CD4-positive, alpha-beta T cell (primary cell): ENCODE measurements around the gene EVA1A. TPM values are rescaled to one million over a fixed set of nuclear protein-coding genes. Genes with fewer than 3 reads are reported as not detected.

ENCODE experiments used
- ATAC-seq: fragments of 200-7000 bp; cut with Tn5 transposase; one replicate; pipeline ENCODE4 v1.10.0; 2022; ENCODE audit warnings: mild to moderate bottlenecking; ENCODE audit not compliant: poor library complexity
- CTCF ChIA-PET: fragments of 350-600 bp; sonication (Branson Sonifier 250); formaldehyde crosslinking; loops from one replicate; lab custom pipeline; 2021; ENCODE audit warnings: antibody characterized with exemption, inconsistent platforms; lab: Charles Lee
- POLR2A ChIA-PET: fragments of 350-600 bp; sonication (Branson Sonifier 250); formaldehyde crosslinking; loops from one replicate; lab custom pipeline; 2021; ENCODE audit warnings: antibody characterized with exemption, inconsistent platforms; lab: Charles Lee
- DNase-seq, 14 experiments: peaks; one replicate each; pipeline ENCODE4 v3.0.0-alpha.2; 2013 to 2020; ENCODE audit warnings: mixed read lengths in 2 of 14
- H3K27ac ChIP-seq, 2 donors: one replicate each; pipeline versions ENCODE4 v1.5.1 to v1.7.0; 2013; ENCODE audit warnings: low read length in 2 of 2, low read depth in 1 of 2, mild to moderate bottlenecking in 1 of 2
- H3K27me3 ChIP-seq, 2 experiments: 1 replicate in 1 of 2; 2 replicates in 1 of 2; pipeline versions ENCODE4 v1.6.1 to v1.7.0; 2013; ENCODE audit warnings: low read length in 2 of 2, control low read depth in 1 of 2, mild to moderate bottlenecking in 1 of 2, moderate library complexity in 1 of 2; ENCODE audit not compliant: insufficient read depth in 2 of 2, control insufficient read depth in 1 of 2
- H3K36me3 ChIP-seq: one replicate; pipeline ENCODE4 v1.6.1; 2013; ENCODE audit warnings: low read length, control low read depth; ENCODE audit not compliant: insufficient read depth
- H3K4me1 ChIP-seq: one replicate; pipeline ENCODE4 v1.6.1; 2013; ENCODE audit warnings: low read length, control low read depth; ENCODE audit not compliant: insufficient read depth
- H3K4me3 ChIP-seq: one replicate; pipeline ENCODE4 v1.5.1; 2013; ENCODE audit warnings: mild to moderate bottlenecking, low read length, moderate library complexity
- H3K9me3 ChIP-seq, 2 experiments: 1 replicate in 1 of 2; 2 replicates in 1 of 2; pipeline versions ENCODE4 v1.6.1 to v1.7.0; 2013; ENCODE audit warnings: low read length in 2 of 2, mild to moderate bottlenecking in 2 of 2, control low read depth in 1 of 2, moderate library complexity in 1 of 2; ENCODE audit not compliant: control insufficient read depth in 1 of 2, insufficient read depth in 1 of 2
- H3K27ac Mint-ChIP-seq: one replicate; pipeline ENCODE4 v1.8.0; 2020; ENCODE audit warnings: mixed read lengths
- H3K27me3 Mint-ChIP-seq: one replicate; pipeline ENCODE4 v1.8.0; 2021; ENCODE audit warnings: mixed read lengths
- H3K36me3 Mint-ChIP-seq: one replicate; pipeline ENCODE4 v1.8.0; 2021; ENCODE audit warnings: low read depth, mixed read lengths
- H3K4me1 Mint-ChIP-seq: one replicate; pipeline ENCODE4 v1.8.0; 2021; ENCODE audit warnings: low read depth, mixed read lengths
- H3K4me3 Mint-ChIP-seq: one replicate; pipeline ENCODE4 v1.8.0; 2020; ENCODE audit warnings: mild to moderate bottlenecking, mixed read lengths
- H3K9me3 Mint-ChIP-seq: one replicate; pipeline ENCODE4 v1.8.0; 2020; ENCODE audit warnings: mixed read lengths
- intact Hi-C, 2 experiments: fragments of 100-400 bp; cut with DNase I in 1 of 2; cut with micrococcal nuclease in 1 of 2; formaldehyde crosslinking; loops; one replicate each; pipeline versions ENCODE4 v1.15.1 to v1.9.0; 2023 to 2025; cut with DNase I, micrococcal nuclease
- total RNA-seq, 174 experiments: library from RNA in 2 of 174; stranded (reverse) in 2 of 174; gene quantifications; one replicate each; pipeline ENCODE4 v1.2.3 and lab custom pipeline; 2021 to 2026
- TF ChIP-seq, protein P1 (sequence below): fragments of 200-600 bp; IDR thresholded peaks from one replicate; pipeline ENCODE4 v1.8.0; 2022; ENCODE audit warnings: antibody characterized with exemption, mild to moderate bottlenecking

EVA1A gene
- total RNA-seq, 2 experiments from 2014 or later: not detected

GRCh38 chr2:75586971-75587370 is 26.2 kb upstream of the EVA1A start:
- Mint-ChIP-seq H3K27ac (no peak overlapping the region), H3K4me1 (no peaks in the 10 kb centered on the region), H3K36me3 (no peaks in the 10 kb centered on the region), H3K4me3 (no peak overlapping the region), H3K27me3 (peaks cover 19% of the 10 kb centered on the region), H3K9me3 (no peaks in the 10 kb centered on the region)
- no peak overlapping the region for H3K27ac ChIP-seq
- DNase-seq (no peak), ATAC-seq (no peak)
- no peaks in the 10 kb centered on the region for H3K4me1 ChIP-seq
- TF ChIP-seq, protein P1, sequence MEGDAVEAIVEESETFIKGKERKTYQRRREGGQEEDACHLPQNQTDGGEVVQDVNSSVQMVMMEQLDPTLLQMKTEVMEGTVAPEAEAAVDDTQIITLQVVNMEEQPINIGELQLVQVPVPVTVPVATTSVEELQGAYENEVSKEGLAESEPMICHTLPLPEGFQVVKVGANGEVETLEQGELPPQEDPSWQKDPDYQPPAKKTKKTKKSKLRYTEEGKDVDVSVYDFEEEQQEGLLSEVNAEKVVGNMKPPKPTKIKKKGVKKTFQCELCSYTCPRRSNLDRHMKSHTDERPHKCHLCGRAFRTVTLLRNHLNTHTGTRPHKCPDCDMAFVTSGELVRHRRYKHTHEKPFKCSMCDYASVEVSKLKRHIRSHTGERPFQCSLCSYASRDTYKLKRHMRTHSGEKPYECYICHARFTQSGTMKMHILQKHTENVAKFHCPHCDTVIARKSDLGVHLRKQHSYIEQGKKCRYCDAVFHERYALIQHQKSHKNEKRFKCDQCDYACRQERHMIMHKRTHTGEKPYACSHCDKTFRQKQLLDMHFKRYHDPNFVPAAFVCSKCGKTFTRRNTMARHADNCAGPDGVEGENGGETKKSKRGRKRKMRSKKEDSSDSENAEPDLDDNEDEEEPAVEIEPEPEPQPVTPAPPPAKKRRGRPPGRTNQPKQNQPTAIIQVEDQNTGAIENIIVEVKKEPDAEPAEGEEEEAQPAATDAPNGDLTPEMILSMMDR: no peak
- H3K9me3 ChIP-seq: no peaks in the 10 kb centered on the region
- ChIA-PET CTCF (no interaction called here), POLR2A (no interaction called here)
- no peaks in the 10 kb centered on the region for H3K36me3 ChIP-seq
- H3K27me3 ChIP-seq: no peaks in the 10 kb centered on the region
- intact Hi-C loops: no loop called here
- H3K4me3 ChIP-seq: no peak overlapping the region

DNA sequence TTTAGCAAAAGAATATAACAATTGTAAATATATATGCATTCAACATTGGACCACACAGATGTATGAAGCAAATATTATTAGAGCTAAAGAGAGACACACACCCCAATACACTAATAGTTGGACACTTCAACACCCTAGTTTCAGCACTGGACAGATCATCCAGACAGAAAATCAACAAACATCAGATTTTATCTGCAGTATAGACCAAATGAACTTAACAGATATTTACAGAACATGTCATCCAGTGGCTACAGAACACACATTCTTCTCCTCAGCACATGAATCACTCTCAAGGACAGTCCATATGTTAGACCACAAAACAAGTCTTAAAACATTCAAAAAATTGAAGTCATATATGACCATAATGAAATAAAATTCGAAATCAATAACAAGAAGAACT is 22.1 kb upstream of the EVA1A start:
- DNase-seq (no peak), ATAC-seq (no peak)
- Mint-ChIP-seq H3K27ac (no peak overlapping the region), H3K27me3 (peaks cover 37% of the 10 kb centered on the region), H3K4me3 (no peak overlapping the region), H3K9me3 (no peaks in the 10 kb centered on the region), H3K4me1 (no peaks in the 10 kb centered on the region), H3K36me3 (no peaks in the 10 kb centered on the region)
- Histone ChIP-seq H3K9me3 (peaks cover 0 to 4% of the 10 kb centered on the region in 2 experiments), H3K27me3 (peaks cover 0 to 3% of the 10 kb centered on the region in 2 experiments), H3K4me1 (no peaks in the 10 kb centered on the region), H3K4me3 (no peak overlapping the region), H3K36me3 (no peaks in the 10 kb centered on the region), H3K27ac (no peak overlapping the region)
- CTCF ChIA-PET: no interaction called here
- intact Hi-C loops: no loop called here
- TF ChIP-seq, protein P1: no peak
- POLR2A ChIA-PET: no interaction called here

DNA sequence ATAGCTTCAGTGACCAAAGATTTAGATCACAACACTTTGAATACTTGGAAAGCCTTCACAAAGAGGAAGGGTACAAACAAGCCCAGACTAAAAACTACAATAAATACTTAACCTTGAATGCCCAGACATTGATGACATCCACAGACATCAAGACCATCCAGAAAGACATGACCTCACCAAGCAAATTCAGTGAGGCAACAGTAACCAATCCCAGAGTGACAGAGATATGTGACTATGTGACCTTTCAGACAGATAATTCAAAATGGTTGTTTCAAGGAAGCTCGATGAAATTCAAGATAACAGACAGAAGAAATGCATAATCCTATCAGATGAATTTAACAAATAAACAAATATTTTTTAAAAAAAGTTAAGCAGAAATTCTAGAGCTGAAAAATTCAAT is 19.9 kb upstream of the EVA1A start:
- Histone ChIP-seq H3K4me3 (no peak overlapping the region), H3K36me3 (no peaks in the 10 kb centered on the region), H3K27me3 (peaks cover 0 to 3% of the 10 kb centered on the region in 2 experiments), H3K4me1 (no peaks in the 10 kb centered on the region), H3K27ac (no peak overlapping the region), H3K9me3 (peaks cover 0 to 4% of the 10 kb centered on the region in 2 experiments)
- ChIA-PET POLR2A (no interaction called here), CTCF (no interaction called here)
- no peaks in the 10 kb centered on the region for H3K36me3 Mint-ChIP-seq
- intact Hi-C loops: no loop called here
- peaks cover 37% of the 10 kb centered on the region for H3K27me3 Mint-ChIP-seq
- H3K4me3 Mint-ChIP-seq: no peak overlapping the region
- no peak for ATAC-seq
- DNase-seq: no peak
- TF ChIP-seq, protein P1: no peak
- no peaks in the 10 kb centered on the region for H3K4me1 Mint-ChIP-seq
- peaks cover 2% of the 10 kb centered on the region for H3K9me3 Mint-ChIP-seq
- H3K27ac Mint-ChIP-seq: no peak overlapping the region
